OCI-LY7 (cell line): ENCODE results near the gene PHF21B.

Source experiments
- EZH2phosphoT487 ChIP-seq: fragments of 200-600 bp; sonication (generic); IDR thresholded peaks from 2 replicates; pipeline ENCODE4 v1.6.1; 2018; ENCODE audit warnings: low read depth, borderline replicate concordance, mild to moderate bottlenecking, mixed run types, antibody characterized with exemption, low read length, moderate library complexity, mixed read lengths
- TF ChIP-seq, protein P1 (sequence below): fragments of 200-600 bp; sonication (generic); conservative IDR thresholded peaks from 2 replicates; pipeline ENCODE4 v1.5.1; 2014; ENCODE audit warnings: mild to moderate bottlenecking, antibody characterized with exemption, low read length, moderate library complexity, mixed read lengths

DNA sequence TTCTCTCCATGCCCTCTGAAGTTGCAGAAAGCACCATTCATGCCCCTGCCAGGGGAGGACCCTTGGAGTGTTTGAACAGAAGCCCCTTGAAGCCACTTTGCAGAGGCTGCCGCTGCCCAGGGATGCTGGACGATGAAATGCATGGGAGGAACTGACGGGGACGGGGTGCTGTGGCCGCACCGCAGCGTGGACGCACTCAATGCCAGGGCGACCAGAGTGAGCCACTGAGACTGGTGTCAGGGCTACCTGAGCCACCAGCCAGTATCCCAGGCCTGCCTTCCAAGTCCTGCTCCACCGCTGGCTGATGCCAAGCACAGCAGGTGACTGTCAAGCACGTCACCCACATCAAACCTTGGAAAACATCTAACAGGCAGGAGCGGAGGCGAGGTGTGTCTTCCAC is 17.6 kb downstream of the PHF21B start:
- TF ChIP-seq, protein P1, sequence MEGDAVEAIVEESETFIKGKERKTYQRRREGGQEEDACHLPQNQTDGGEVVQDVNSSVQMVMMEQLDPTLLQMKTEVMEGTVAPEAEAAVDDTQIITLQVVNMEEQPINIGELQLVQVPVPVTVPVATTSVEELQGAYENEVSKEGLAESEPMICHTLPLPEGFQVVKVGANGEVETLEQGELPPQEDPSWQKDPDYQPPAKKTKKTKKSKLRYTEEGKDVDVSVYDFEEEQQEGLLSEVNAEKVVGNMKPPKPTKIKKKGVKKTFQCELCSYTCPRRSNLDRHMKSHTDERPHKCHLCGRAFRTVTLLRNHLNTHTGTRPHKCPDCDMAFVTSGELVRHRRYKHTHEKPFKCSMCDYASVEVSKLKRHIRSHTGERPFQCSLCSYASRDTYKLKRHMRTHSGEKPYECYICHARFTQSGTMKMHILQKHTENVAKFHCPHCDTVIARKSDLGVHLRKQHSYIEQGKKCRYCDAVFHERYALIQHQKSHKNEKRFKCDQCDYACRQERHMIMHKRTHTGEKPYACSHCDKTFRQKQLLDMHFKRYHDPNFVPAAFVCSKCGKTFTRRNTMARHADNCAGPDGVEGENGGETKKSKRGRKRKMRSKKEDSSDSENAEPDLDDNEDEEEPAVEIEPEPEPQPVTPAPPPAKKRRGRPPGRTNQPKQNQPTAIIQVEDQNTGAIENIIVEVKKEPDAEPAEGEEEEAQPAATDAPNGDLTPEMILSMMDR, result no peak
- TF ChIP-seq EZH2phosphoT487, result no peak
